Gastrocnemius medialis (tissue), 4 donors: ENCODE results near the gene PHKG2. TPM values are rescaled to one million over a fixed set of nuclear protein-coding genes. Genes with fewer than 3 reads are reported as not detected.
"Not testable (repeated sequence)": the region's sequence is repeated elsewhere in the genome, so short reads cannot be mapped to it uniquely, and the experiment has no call there.

ENCODE experiments used
- ATAC-seq, 2 donors: fragments of 150-250 bp; one replicate each; pipeline ENCODE4 v1.9.1; 2016
- DNase-seq, 2 donors: peaks; one replicate each; pipeline ENCODE4 v3.0.0-alpha.2; 2019
- H3K27ac ChIP-seq, 4 donors: fragments of 200-600 bp; sonication (generic); 1 replicate in 1 of 4; 2 replicates in 3 of 4; pipeline ENCODE4 v1.5.1; 2016 to 2018; ENCODE audit warnings: mild to moderate bottlenecking in 2 of 4, moderate library complexity in 1 of 4
- H3K27me3 ChIP-seq, 3 donors: fragments of 200-600 bp; sonication (generic) in 2 of 3; 1 replicate in 1 of 3; 2 replicates in 2 of 3; pipeline versions ENCODE4 v1.5.1 to v1.6.0; 2016 to 2019; ENCODE audit warnings: mild to moderate bottlenecking in 1 of 3, moderate library complexity in 1 of 3
- H3K36me3 ChIP-seq, 2 donors: fragments of 200-600 bp; sonication (generic) in 1 of 2; one replicate each; pipeline ENCODE4 v1.5.1; 2017 to 2018
- H3K4me1 ChIP-seq, 2 donors: fragments of 200-600 bp; sonication (generic) in 1 of 2; one replicate each; pipeline ENCODE4 v1.5.1; 2016 to 2017; ENCODE audit warnings: mild to moderate bottlenecking in 2 of 2
- H3K4me3 ChIP-seq, 4 donors: fragments of 200-600 bp; sonication (generic) in 3 of 4; 1 replicate in 1 of 4; 2 replicates in 3 of 4; pipeline ENCODE4 v1.5.1; 2016 to 2019; ENCODE audit warnings: mild to moderate bottlenecking in 2 of 4
- H3K9me3 ChIP-seq, 3 donors: fragments of 200-600 bp; sonication (generic) in 2 of 3; 1 replicate in 1 of 3; 2 replicates in 2 of 3; pipeline ENCODE4 v1.5.1; 2016 to 2019
- POLR2A ChIP-seq, 2 donors: fragments of 450-650 bp; IDR thresholded peaks; one replicate each; pipeline ENCODE4 v1.6.1; 2017; ENCODE audit warnings: antibody characterized with exemption in 2 of 2, mild to moderate bottlenecking in 2 of 2, moderate library complexity in 2 of 2
- in situ Hi-C, 4 donors: fragments of 200-750 bp; cut with MboI; loops; one replicate each; pipeline versions ENCODE4 v1.15.0 to v1.8.0; 2017; ENCODE audit warnings: low sequenced_read_pairs in 4 of 4
- intact Hi-C: fragments of 100-400 bp; cut with DNase I; formaldehyde crosslinking; loops from one replicate; pipeline ENCODE4 v1.15.1; 2023; ENCODE audit warnings: low total_unique reads
- total RNA-seq, 4 donors: library from RNA; depleted of rRNA; stranded (reverse); fragments of >200 nt; gene quantifications; one replicate each; pipeline versions ENCODE4 v1.1.0 to v1.2.3, GENCODE V29; 2016
- TF ChIP-seq, protein P1 (sequence below), 5 experiments: fragments of 450-650 bp in 3 of 5; fragments of 200-600 bp in 2 of 5; sonication (generic) in 2 of 5; IDR thresholded peaks in 4 of 5; conservative IDR thresholded peaks in 1 of 5; 1 replicate in 4 of 5; 2 replicates in 1 of 5; pipeline ENCODE4 v1.5.1; 2016 to 2019; ENCODE audit warnings: antibody characterized with exemption in 5 of 5, mild to moderate bottlenecking in 3 of 5, moderate library complexity in 3 of 5

The PHKG2 gene
- total RNA-seq, 4 donors from 2014 or later = 8.8 to 30.0 (median 21.6) TPM

DNA sequence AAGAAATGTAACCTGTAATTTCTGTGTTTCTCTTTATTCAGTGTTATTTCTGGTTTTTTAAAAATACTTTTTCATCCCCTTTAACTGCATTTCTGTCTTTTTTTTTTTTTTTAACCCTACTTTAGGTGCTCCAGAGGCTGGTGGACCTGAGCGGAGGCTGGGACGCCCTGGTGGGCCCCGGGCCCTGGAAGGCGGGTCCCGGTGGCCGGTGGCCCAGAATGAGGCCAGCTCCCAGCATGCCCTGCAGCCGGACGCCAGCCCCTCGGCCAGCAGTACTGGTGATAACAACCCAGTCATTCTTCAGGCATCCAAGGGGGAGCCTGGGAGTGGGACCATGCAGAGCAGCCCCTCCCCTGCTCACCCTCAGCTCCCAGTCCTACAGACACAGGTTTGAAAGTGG, 47.7 kb upstream of the PHKG2 start:
- no peak for DNase-seq
- H3K36me3 ChIP-seq = peaks cover 0 to 58% of the 10 kb centered on the region in 2 donors
- no peak for ATAC-seq
- TF ChIP-seq, protein P1, sequence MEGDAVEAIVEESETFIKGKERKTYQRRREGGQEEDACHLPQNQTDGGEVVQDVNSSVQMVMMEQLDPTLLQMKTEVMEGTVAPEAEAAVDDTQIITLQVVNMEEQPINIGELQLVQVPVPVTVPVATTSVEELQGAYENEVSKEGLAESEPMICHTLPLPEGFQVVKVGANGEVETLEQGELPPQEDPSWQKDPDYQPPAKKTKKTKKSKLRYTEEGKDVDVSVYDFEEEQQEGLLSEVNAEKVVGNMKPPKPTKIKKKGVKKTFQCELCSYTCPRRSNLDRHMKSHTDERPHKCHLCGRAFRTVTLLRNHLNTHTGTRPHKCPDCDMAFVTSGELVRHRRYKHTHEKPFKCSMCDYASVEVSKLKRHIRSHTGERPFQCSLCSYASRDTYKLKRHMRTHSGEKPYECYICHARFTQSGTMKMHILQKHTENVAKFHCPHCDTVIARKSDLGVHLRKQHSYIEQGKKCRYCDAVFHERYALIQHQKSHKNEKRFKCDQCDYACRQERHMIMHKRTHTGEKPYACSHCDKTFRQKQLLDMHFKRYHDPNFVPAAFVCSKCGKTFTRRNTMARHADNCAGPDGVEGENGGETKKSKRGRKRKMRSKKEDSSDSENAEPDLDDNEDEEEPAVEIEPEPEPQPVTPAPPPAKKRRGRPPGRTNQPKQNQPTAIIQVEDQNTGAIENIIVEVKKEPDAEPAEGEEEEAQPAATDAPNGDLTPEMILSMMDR (IDR thresholded peaks at IDR 0.05 in 4 of 5, conservative IDR thresholded peaks at IDR 0.05 in 1 of 5) = no peak
- TF ChIP-seq POLR2A (IDR thresholded peaks at IDR 0.05) = no peak
- intact Hi-C loops = no loop called here
- peak overlapping the region in 1 of 4 donors; percentile 100 for H3K27ac ChIP-seq
- in situ Hi-C loops = no loop called here
- H3K4me1 ChIP-seq = peaks cover 26 to 28% of the 10 kb centered on the region in 2 donors
- no peaks in the 10 kb centered on the region for H3K27me3 ChIP-seq
- H3K9me3 ChIP-seq = no peaks in the 10 kb centered on the region
- peak overlapping the region in 1 of 4 donors; percentile 99 for H3K4me3 ChIP-seq

DNA sequence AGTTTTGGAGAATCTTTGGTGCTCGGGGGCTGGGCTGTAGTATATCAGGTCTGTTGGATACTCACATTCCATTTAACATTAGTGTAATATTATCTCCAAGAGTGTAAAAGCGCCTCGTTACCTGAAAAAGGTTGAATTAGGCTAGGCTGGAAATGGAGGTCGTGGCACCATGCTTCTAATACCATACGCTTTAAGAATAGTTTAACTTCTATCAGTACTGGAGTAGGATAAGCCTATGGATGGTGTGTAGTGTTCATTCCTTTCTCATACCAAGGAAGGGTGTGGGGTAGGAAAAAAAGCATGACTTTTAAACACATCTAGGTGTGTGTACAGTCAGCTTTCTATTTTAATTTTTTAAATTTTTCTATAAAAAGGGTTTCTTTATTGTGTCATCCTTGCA, 47.3 kb upstream of the PHKG2 start:
- Histone ChIP-seq H3K4me1 (peaks cover 26 to 28% of the 10 kb centered on the region in 2 donors), H3K27ac (peak overlapping the region in 1 of 4 donors; percentile 100), H3K36me3 (peaks cover 0 to 63% of the 10 kb centered on the region in 2 donors), H3K9me3 (no peaks in the 10 kb centered on the region), H3K27me3 (no peaks in the 10 kb centered on the region), H3K4me3 (no peak overlapping the region)
- TF ChIP-seq, protein P1 (IDR thresholded peaks at IDR 0.05 in 4 of 5, conservative IDR thresholded peaks at IDR 0.05 in 1 of 5) = no peak
- no peak for TF ChIP-seq POLR2A (IDR thresholded peaks at IDR 0.05)
- intact Hi-C loops (no loop called here), in situ Hi-C loops (no loop called here)
- ATAC-seq = no peak
- no peak for DNase-seq

DNA sequence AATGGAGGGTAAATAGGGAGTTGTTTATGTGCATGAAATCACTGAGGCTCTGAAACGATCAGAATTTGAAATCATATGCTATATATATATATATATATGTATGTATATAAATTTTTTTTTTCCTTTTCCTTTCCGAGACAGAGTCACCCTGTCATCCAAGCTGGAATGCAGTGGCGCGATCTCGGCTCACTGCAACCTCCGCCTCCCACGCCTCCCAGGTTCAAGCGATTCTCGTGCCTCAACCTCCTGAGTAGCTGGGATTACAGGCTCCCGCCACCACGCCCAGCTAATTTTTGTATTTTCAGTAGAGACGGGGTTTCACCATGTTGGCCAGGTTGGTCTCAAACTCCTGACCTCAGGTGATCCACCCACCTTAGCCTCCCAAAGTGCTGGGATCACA, 45.2 kb upstream of the PHKG2 start:
- H3K4me3 ChIP-seq, H3K27me3 ChIP-seq, ATAC-seq, in situ Hi-C loops, H3K9me3 ChIP-seq, H3K27ac ChIP-seq, intact Hi-C loops, DNase-seq: not testable (repeated sequence)
- H3K4me1 ChIP-seq = peaks cover 20 to 21% of the 10 kb centered on the region in 2 donors
- H3K36me3 ChIP-seq = peaks cover 2 to 84% of the 10 kb centered on the region in 2 donors

DNA sequence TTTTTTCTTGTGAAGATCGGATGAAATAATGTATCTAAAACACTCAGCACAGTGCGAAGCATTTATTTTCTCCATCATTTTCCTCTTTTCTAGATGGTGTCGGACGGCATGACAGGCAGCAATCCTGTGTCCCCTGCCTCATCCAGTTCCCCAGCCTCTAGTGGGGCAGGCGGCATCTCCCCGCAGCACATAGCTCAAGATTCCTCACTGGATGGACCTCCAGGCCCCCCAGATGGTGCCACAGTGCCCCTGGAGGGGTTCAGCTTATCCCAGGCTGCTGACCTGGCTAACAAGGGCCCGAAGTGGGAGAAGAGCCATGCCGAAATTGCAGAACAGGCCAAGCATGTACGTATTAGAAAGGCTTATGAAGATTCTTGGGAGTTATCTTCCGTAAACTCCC, 44.3 kb upstream of the PHKG2 start:
- TF ChIP-seq POLR2A (IDR thresholded peaks at IDR 0.05) = no peak
- TF ChIP-seq, protein P1 (IDR thresholded peaks at IDR 0.05 in 4 of 5, conservative IDR thresholded peaks at IDR 0.05 in 1 of 5) = no peak
- no peaks in the 10 kb centered on the region for H3K27me3 ChIP-seq
- peaks cover 20 to 21% of the 10 kb centered on the region in 2 donors for H3K4me1 ChIP-seq
- DNase-seq (no peak), ATAC-seq (no peak)
- H3K36me3 ChIP-seq = peaks cover 2 to 93% of the 10 kb centered on the region in 2 donors
- in situ Hi-C loops = no loop called here
- intact Hi-C loops = no loop called here
- no peak overlapping the region for H3K27ac ChIP-seq
- H3K4me3 ChIP-seq = no peak overlapping the region
- no peaks in the 10 kb centered on the region for H3K9me3 ChIP-seq

DNA sequence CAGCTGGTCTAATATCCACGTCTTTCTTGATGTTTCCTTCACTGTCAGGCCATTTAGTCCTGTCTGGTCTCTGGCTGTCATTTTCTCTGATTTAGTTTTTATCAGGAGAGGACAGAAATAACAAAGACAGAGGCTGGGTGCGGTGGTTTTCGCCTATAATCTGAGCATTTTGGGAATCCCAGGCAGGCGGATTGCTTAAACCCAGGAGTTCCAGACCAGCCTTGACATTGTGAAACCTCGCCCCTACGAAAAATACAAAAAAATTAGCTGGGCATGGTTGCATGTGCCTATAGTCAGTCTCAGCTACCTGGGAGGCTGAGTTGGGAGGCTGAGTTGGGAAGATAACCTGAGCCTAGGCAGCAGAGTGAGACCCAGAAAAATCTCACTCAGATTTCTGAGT, 42.2 kb upstream of the PHKG2 start:
- H3K27ac ChIP-seq = no peak overlapping the region
- peaks cover under 1 to 3% of the 10 kb centered on the region in 2 donors for H3K4me1 ChIP-seq
- H3K27me3 ChIP-seq = no peaks in the 10 kb centered on the region
- ATAC-seq = no peak
- no peaks in the 10 kb centered on the region for H3K9me3 ChIP-seq
- H3K36me3 ChIP-seq = peaks cover 6 to 98% of the 10 kb centered on the region in 2 donors
- no peak overlapping the region for H3K4me3 ChIP-seq
- in situ Hi-C loops (no loop called here), intact Hi-C loops (no loop called here)
- no peak for DNase-seq
- TF ChIP-seq, protein P1 (IDR thresholded peaks at IDR 0.05 in 4 of 5, conservative IDR thresholded peaks at IDR 0.05 in 1 of 5) = no peak
- no peak for TF ChIP-seq POLR2A (IDR thresholded peaks at IDR 0.05)
